ENCODE data around the gene TP53RK.

DNA sequence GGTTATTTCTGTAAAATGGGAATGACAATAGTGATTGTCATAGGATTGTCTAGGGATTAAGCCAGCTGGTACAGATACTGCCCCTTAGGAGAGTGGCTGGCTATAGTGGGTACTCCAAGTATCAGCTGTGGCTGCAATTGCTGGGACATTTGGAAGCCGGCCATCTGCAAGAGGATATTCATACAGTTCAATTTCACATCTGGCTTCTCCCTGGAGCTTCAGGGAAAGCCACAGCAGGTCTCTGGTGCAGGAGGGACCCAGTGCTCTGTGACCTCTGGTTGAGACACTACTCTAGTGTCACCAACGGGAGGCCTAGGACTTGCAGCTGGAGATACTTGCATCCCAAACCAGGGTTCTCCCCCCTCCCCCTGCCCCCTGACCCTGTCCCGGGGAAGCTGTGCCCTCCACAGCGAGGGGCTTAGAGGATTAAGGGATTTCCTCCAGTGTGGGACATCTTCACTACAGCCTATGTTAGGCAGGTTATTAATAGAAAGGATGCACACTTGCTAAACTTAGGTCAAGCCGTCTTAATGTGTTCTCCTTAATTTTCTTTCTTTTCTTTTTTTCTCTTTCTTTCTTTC lies 22.9 kb upstream of the TP53RK start:
- TF ChIP-seq, protein P1, sequence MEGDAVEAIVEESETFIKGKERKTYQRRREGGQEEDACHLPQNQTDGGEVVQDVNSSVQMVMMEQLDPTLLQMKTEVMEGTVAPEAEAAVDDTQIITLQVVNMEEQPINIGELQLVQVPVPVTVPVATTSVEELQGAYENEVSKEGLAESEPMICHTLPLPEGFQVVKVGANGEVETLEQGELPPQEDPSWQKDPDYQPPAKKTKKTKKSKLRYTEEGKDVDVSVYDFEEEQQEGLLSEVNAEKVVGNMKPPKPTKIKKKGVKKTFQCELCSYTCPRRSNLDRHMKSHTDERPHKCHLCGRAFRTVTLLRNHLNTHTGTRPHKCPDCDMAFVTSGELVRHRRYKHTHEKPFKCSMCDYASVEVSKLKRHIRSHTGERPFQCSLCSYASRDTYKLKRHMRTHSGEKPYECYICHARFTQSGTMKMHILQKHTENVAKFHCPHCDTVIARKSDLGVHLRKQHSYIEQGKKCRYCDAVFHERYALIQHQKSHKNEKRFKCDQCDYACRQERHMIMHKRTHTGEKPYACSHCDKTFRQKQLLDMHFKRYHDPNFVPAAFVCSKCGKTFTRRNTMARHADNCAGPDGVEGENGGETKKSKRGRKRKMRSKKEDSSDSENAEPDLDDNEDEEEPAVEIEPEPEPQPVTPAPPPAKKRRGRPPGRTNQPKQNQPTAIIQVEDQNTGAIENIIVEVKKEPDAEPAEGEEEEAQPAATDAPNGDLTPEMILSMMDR (IDR thresholded peaks at IDR 0.05; ENCODE audit: low read length), result no peak
- TF ChIP-seq EZH2phosphoT487 (IDR thresholded peaks at IDR 0.05; ENCODE audit: low read length), result no peak
